Stimulated activated CD8-positive, alpha-beta memory T cell treated with anti-CD3 and anti-CD28 coated beads, Interleukin-15, amount 100 ng/mL, for 24 hours (primary cell): ENCODE results near the gene WFDC10A.
"Not testable (repeated sequence)": the region's sequence is repeated elsewhere in the genome, so short reads cannot be mapped to it uniquely, and the experiment has no call there.

Experiments
- DNase-seq: peaks from one replicate; pipeline ENCODE4 v3.0.0-alpha.2; 2020; ENCODE audit warnings: low read depth

WFDC10A gene

GRCh38 chr20:45629496-45630100 is at the start of gene WFDC10A:
TSS of gene WFDC10A (plus strand) at chr20:45629739. CDS start at chr20:45629814, 75 bp downstream.
- no peak for DNase-seq

GRCh38 chr20:45581702-45582101 is 47.8 kb upstream of the WFDC10A start:
- no peak for DNase-seq

DNA sequence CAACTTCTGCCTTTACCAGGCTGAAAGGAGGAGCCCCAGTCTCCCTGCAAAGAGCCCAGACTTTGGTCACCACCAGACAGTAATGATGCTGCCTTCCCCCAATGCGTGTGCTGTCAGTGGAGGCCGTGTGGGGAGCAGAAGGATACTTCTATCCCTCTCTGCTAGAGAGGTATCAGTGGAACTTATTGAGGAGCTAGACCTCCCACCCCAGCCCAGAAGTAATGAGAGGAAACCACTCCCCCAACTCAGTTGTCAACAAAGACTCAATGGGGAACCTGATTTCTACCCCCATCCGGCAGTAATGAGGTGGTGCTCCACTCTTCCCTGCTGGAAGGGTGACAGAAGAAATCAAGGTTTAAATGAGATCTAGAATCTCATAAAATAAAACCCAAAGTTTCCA is 46.0 kb upstream of the WFDC10A start:
- DNase-seq: no peak

DNA sequence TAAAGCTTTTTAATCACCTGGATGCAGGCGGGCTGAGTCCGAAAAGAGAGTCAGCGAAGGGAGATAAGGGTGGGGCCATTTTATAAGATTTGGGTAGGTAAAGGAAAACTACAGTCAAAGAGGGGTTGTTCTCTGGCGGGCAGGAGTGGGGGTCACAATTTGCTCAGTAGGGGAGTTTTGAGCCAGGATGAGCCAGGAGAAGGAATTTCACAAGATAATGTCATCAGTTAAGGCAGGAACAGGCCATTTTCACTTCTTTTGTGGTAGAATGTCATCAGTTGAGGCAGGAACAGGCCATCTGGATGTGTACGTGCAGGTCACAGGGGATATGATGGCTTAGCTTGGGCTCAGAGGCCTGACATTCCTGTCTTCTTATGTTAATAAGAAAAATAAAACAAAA is 45.2 kb upstream of the WFDC10A start:
- DNase-seq: not testable (repeated sequence)

DNA sequence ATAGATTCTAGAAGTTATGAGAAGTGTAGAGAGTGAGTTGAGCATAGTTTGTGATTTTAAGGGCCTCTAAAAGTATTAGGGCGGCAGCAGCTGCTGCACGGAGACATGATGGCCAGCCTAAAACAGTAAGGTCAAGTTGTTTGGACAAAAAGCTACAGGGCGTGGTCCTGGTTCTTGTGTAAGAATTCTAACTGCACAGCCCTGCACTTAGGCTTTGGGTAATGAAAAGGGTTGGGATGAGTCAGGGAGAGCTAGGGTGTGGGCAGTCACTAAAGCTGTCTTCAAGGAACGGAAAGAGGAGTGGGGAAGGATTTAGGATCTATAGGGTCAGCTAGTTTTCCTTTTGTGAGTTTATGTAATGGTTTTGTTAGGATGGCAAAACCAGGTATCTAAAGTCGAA is 43.6 kb upstream of the WFDC10A start:
- not testable (repeated sequence) for DNase-seq

- DNase-seq: no peak
These were observed 40.7 kb upstream of the WFDC10A start for GRCh38 chr20:45588800-45589199.

DNA sequence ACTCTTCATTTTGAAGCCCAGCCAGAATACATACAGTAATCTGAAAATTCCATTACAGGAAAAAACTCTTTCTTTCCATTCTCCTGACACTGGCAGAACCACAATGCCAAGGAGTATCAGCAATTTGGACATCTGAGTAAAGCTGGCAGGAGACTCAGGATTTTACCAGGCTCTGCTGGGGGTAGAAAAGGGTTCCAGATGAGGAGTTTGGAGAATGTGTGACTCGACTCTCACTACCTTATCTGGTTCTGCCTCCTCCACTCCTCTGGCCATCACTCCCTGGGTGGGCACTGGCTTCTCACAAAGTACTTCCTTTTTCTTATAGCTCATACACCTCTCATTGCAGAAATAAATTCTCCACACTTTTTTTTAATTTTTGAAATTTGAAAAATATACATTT is 39.8 kb upstream of the WFDC10A start:
- no peak for DNase-seq

GRCh38 chr20:45592574-45593189 is 36.9 kb upstream of the WFDC10A start:
- DNase-seq: no peak

DNA sequence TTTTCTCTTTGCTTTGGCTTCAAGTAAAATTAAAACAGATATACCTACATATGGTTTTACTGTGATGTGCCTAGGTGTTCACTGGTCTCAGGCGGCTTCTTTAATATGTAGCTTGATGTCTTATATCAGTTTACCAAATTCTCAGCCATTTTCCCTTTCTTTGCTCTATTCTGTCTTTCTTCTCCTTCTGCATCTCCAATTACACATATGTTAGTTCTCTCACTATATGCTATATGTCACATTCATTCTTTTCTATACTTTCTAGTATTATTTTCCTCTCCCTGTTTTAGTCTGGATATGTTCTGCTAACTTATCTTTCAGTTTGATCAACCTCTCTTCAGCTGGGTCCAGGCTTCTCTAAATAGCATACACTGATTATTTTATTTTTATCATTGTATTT is 36.0 kb upstream of the WFDC10A start:
- no peak for DNase-seq

DNA sequence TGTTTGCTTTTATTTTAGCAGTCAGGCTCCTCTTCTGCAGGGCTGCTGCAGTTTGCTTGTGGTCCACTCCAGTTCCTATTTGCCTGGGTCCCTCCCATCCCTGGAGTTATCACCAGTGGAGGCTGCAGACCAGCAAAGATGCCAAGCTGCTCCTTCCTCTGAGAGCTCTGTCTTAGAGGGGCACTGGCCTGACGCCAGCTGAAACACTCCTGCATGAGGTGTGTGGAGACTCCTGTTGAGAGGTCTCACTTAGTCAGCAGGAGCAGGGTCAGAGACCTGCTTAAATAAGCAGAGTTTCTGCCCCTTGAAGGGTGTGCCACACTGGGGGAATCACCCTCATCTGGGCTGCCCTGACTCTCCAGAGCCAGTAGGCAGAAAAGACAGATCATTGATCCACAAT is 34.3 kb upstream of the WFDC10A start:
- no peak for DNase-seq

- DNase-seq: no peak
These were observed 21.7 kb upstream of the WFDC10A start for GRCh38 chr20:45607810-45608209.

GRCh38 chr20:45611054-45611453 is 18.5 kb upstream of the WFDC10A start:
- no peak for DNase-seq

- no peak for DNase-seq
These were observed 17.2 kb upstream of the WFDC10A start for GRCh38 chr20:45612314-45612713.

DNA sequence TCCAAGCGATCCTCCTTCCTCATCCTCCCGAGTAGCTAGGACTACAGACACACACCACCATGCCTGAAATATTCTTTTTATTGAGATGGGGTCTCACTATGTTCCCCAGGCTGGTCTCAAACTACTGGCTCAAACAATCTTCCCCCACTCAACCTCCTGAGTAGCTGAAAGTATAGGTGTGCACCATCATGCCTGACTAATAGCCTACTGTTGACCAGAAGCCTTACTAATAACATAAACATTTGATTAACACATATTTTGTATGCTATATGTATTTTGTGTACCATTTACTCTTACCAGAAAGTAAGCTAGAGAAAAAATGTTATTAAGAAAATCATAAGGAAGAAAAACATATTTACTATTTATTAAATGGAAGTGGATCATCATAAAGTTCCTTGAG is 11.9 kb upstream of the WFDC10A start:
- DNase-seq: no peak

- DNase-seq: no peak
These were observed 7.9 kb upstream of the WFDC10A start for GRCh38 chr20:45621593-45621992.

DNA sequence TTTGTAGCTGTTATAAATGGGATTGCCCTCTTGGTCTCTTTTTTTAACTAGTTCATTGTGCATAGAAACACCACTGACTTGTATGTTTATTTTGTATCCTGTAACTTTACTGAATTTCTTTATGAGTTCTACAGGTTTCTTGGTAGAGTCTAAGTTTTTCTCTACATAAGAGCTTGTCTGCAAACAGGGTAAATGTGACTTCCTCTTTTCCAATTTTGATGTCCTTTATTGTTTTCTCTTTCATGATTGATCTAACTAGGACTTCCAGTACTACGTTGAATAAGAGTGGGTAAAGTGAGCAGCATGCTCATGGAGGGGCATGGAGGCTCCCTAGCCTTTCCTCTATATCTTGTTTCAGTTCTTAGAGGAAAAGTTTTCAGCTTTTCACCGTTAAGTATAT is 3.0 kb upstream of the WFDC10A start:
- no peak for DNase-seq

GRCh38 chr20:45630371-45630770 is 832 bp downstream of the WFDC10A start:
- no peak for DNase-seq

- no peak for DNase-seq
These were observed 1.6 kb downstream of the WFDC10A start, which contains the start of gene WFDC9 for GRCh38 chr20:45631184-45631583. TSS of gene WFDC9 (minus strand) at chr20:45631284. CDS start at chr20:45610181, 21,103 bp downstream.

DNA sequence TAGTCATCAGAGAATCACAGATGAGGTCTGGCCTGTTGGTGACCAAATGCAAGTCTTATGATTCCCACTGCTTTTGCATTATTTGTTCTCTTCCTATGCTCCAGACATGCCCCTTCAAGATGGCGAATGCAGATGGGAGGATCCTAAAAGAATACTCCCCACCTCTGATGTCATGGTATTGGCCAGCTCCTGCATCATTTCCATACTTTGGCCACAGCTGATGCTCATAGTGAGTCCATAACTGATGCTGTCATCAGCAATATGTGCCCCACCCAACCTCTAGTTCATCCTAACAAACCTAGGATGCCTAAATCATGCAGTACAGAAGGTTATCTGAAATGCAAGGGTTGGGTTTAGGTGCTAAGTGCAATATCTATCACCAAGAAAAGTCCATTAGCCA is 7.0 kb downstream of the WFDC10A start:
- no peak for DNase-seq

GRCh38 chr20:45639687-45640086 is 10.1 kb downstream of the WFDC10A start:
- DNase-seq: no peak

- DNase-seq: not testable (repeated sequence)
These were observed 11.5 kb downstream of the WFDC10A start for GRCh38 chr20:45641076-45641475.

DNA sequence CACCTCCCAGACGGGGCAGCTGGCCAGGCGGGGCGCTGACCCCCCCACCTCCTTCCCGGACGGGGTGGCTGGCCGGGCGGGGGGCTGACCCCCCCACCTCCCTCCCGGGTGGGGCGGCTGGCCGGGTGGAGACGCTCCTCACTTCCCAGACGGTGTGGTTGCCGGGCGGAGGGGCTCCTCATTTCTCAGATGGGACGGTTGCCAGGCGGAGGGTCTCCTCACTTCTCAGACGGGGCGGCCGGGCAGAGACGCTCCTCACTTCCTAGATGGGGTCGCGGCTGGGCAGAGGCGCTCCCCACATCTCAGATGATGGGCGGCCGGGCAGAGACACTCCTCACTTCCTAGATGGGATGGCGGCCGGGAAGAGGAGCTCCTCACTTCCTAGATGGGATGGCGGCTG is 16.3 kb downstream of the WFDC10A start:
- not testable (repeated sequence) for DNase-seq

DNA sequence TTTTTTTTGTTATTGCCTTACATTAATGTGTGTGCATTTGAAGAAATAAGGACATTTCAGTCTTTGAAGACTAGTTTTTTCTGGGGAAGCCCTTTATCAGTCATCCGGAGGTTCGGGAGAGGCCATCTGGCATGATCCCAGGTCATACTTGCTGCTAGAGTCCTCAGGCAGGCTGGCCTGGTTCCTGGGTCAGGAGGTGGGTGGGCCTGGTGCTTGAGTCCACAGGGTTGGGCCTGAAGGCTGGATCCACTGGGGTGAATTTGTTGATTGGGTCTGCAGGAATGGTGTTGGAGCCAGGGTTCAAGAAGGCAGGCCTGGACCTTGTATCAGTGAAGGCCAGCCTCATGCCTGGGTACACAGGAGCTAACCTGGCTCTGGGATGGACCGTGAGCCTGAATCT is 17.3 kb downstream of the WFDC10A start:
- DNase-seq: no peak

DNA sequence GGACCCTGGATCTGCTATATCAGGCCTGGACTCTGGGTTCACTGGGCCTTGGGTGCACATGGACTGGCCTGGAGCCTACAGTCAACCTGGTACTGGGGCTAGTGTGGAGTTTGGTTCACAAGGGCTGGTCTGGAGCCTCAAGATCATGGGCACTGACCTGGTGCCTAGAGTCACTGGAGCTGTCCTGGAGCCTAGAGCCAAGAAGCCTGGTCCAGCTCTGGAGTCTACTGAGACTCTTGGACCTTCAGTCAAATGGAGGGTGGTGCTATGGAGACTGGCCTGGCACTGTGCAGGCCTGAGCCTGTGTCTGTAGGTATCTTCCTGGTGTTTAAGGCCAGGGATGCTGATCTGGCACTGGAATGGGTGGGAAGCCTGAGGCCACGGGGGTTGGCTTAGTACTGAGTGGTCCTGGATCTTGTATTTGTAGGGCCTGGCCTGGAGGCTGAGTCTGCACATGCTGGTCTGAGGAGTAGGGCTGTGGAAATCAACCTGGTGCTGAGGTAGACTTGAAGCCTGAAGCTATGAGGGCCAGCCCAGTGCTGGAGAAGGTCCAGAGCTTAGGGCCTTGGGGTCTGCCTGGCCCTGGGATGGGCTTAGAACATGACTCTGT is 18.0 kb downstream of the WFDC10A start:
- no peak for DNase-seq
